ENCODE results near the gene CTSC. TPM values are rescaled to one million over a fixed set of nuclear protein-coding genes. Genes with fewer than 3 reads are reported as not detected.

CTSC gene
- total and polyA plus RNA-seq, 2 of the 13 experiments (the other 11 are each of a cell fraction or from before 2014, with no cell fraction given), result 144 to 210 TPM

DNA sequence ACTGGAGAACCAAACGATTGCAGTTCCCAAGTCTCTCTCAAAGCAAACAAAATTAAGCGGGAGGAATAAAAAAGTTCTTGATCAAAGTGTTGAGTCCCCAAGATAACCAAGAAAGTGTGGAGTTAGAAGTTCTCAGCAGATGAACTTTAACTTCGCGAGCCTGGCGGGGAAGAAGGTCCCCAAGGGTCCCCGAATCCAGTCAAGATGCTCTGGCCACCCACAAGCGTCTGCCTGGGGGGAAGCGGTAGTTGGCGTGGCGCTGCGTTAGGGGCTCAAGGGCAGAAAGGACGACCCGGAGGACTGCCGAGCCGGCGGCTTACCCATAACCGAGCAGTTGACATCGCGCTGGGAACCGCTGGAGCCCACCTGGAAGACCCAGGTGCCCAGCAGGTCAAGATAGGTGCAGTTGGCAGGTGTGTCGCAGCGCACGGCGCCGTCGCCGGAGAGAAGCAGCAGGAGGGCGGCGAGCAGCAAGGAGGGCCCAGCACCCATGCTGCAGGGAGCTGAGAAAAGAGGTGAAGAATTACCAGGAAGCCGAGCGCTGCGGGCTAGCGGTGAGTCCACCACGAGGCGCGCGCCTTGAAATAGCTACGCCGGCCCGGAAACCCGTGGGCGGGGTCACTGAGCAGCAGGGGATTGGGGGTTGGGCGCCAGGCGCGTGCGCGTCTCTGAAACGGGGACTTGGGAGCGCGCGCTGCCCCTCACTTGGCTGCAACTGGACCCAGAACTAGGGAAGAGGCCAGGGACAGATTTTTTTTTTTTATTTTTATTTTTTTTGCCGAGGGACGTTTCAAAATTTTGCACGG, at the start of gene CTSC (continued):
- TF ChIP-seq MAZ (IDR thresholded peaks at IDR 0.05; ENCODE audit: borderline replicate concordance, low read depth, low read length) (no peak), MAZ (CRISPR knock-in tag; IDR thresholded peaks at IDR 0.05; ENCODE audit: low read depth) (0 out of 2 replicates have a peak, but pooled peaks have one; percentile 28), NCOA1 (CRISPR knock-in tag; IDR thresholded peaks at IDR 0.05) (no peak), SIN3A (IDR thresholded peaks at IDR 0.05; ENCODE audit: borderline replicate concordance, low read depth, low read length) (peak; percentile 70; the same call in 1 of the 2 replicates), ZNF256 (CRISPR knock-in tag; conservative IDR thresholded peaks at IDR 0.05) (no peak), ARNT2 (CRISPR knock-in tag; IDR thresholded peaks at IDR 0.05; ENCODE audit: low read depth) (peak; percentile 23; the same call in 1 of the 2 replicates), GATAD1 (CRISPR knock-in tag; IDR thresholded peaks at IDR 0.05) (0 out of 2 replicates have a peak, but pooled peaks have one; percentile 34), CREB1 (IDR thresholded peaks at IDR 0.05) (no peak), CREB1 (CRISPR knock-in tag; IDR thresholded peaks at IDR 0.05) (no peak), SP4 (CRISPR knock-in tag; IDR thresholded peaks at IDR 0.05) (0 out of 2 replicates have a peak, but pooled peaks have one; percentile 45), MIER3 (CRISPR knock-in tag; IDR thresholded peaks at IDR 0.05; ENCODE audit: borderline replicate concordance) (0 out of 2 replicates have a peak, but pooled peaks have one; percentile 18), MXD4 (CRISPR knock-in tag; IDR thresholded peaks at IDR 0.05) (0 out of 2 replicates have a peak, but pooled peaks have one; percentile 63), SMAD3 (CRISPR knock-in tag; IDR thresholded peaks at IDR 0.05) (peak; percentile 64; the same call in 1 of the 2 replicates), ARID4A (CRISPR knock-in tag; IDR thresholded peaks at IDR 0.05; ENCODE audit: borderline replicate concordance) (peak; percentile 74; the same call in 1 of the 2 replicates), ZGPAT (CRISPR knock-in tag; IDR thresholded peaks at IDR 0.05) (peak; percentile 60), ZNF468 (CRISPR knock-in tag; IDR thresholded peaks at IDR 0.05) (no peak), ZSCAN9 (CRISPR knock-in tag; IDR thresholded peaks at IDR 0.05; ENCODE audit: borderline replicate concordance) (no peak), RXRA (CRISPR knock-in tag; IDR thresholded peaks at IDR 0.05) (no peak; the same call in 1 of the 2 replicates)
- TF ChIP-seq, protein P1, sequence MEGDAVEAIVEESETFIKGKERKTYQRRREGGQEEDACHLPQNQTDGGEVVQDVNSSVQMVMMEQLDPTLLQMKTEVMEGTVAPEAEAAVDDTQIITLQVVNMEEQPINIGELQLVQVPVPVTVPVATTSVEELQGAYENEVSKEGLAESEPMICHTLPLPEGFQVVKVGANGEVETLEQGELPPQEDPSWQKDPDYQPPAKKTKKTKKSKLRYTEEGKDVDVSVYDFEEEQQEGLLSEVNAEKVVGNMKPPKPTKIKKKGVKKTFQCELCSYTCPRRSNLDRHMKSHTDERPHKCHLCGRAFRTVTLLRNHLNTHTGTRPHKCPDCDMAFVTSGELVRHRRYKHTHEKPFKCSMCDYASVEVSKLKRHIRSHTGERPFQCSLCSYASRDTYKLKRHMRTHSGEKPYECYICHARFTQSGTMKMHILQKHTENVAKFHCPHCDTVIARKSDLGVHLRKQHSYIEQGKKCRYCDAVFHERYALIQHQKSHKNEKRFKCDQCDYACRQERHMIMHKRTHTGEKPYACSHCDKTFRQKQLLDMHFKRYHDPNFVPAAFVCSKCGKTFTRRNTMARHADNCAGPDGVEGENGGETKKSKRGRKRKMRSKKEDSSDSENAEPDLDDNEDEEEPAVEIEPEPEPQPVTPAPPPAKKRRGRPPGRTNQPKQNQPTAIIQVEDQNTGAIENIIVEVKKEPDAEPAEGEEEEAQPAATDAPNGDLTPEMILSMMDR (CRISPR knock-in tag; IDR thresholded peaks at IDR 0.05), result peak; percentile 13; the same call in 1 of the 2 replicates
